ENCODE data around the gene GALNT5.
"Not testable (repeated sequence)": the region's sequence is repeated elsewhere in the genome, so short reads cannot be mapped to it uniquely, and the experiment has no call there.

The GALNT5 gene

DNA sequence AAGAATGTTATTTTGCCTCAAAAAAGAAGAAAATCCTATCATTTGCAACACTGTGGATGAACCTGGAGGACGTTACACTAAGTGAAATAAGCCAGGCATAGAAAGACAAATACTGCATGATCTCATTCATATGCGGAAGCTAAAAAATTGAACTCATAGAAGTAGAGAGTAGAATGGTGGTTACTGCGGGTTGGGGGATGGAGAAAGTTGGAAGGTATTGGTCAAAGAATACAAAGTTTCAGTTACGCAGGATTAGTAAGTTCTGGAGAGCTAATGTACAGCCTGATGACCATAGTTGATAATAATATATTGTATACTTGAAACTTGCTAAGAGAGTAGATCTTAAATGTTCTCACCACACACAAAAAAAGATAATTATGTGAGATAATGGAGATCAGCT, 5.0 kb upstream of the GALNT5 start:
- no peak for DNase-seq

DNA sequence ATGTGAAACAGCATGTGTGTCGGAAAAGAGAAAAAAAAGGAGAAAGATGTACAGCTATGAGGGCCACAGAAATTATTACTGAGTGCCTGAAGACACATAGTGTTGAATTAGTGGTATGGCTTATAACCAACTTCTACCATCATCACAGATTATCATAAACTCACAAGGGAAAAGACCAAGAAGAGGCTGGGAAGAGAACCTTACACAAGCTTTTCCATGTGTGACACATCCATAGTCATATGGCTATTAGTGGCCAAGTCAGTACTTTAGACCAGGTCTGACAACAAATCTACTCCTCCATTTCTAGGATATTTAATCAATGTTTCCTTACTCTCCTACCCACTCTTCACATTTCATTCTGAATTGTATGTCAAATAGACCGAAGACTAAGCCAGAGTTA, 3.5 kb upstream of the GALNT5 start:
- DNase-seq: no peak

DNA sequence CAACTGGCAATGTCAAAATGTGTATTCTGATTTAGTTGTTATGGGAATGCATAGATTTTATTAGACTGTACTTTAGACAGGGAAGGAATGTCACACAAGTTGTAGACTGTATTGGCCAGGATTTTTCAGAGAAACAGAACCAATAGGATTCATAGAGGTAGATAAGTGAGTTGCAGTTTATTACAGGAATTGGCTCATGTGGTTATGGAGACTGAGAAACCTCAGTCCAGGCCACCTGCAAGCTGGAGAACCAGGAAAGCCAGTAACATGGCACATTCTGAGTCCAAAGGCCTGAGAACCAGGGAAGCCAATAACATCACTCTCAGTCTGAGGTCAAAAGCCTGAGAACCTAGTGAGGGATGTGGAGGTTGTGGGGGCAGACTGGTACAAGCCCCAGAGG, 1.8 kb upstream of the GALNT5 start:
- no peak for DNase-seq

DNA sequence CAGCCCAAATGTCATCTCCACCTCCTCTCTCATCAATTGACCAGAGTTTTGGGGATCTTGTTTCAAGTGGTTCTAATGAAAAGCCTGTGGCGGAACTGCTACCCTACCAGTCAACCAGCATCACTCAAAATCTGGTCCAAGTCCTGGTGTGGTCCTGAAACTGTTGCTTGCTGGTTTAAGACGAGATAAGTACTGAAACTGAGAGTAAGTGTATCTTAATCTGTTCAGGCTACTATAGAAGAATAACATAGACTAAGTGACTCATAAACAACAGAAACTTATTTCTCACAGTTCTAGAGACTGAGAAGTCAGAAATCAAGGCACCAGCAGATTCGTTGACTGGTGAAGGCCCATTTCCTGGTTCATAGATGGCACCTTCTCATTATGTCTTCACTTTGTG, 879 bp upstream of the GALNT5 start:
- DNase-seq: no peak

DNA sequence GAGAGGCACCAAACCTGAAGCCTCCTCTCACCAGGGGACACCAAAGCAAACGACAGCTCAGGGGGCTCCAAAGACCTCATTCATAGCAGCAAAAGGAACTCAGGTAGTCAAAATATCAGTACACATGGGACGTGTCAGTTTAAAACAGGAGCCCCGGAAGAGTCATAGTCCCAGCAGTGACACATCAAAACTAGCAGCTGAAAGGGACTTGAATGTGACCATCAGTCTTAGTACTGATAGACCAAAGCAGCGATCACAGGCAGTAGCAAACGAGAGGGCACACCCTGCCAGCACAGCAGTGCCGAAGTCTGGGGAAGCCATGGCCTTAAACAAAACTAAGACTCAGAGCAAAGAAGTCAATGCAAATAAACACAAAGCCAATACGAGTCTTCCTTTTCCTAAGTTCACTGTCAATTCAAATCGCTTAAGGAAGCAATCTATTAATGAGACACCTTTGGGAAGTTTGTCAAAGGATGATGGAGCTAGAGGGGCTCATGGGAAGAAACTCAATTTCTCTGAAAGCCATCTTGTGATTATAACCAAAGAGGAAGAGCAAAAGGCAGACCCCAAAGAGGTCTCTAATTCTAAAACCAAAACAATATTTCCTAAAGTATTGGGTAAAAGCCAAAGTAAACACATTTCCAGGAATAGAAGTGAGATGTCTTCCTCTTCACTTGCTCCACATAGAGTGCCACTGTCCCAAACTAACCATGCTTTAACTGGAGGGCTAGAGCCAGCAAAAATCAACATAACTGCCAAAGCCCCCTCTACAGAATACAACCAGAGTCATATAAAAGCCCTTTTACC, 1.2 kb downstream of the GALNT5 start:
- no peak for DNase-seq

DNA sequence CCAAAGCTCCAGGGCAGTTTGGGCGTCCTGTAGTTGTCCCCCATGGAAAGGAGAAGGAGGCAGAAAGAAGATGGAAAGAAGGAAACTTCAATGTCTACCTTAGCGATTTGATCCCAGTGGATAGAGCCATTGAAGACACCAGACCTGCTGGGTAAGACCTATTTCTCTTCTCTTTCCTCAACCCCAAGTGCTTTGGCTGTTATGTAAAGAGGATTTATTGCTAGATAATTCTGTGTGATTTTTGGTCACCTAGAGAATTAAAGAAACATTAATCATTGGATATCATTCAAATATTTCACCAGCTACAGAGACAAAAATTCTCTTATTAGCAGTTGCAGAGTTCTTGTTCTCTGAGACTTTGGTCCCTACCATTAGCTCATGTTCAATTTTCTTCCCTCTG, 1.9 kb downstream of the GALNT5 start:
- no peak for DNase-seq

DNA sequence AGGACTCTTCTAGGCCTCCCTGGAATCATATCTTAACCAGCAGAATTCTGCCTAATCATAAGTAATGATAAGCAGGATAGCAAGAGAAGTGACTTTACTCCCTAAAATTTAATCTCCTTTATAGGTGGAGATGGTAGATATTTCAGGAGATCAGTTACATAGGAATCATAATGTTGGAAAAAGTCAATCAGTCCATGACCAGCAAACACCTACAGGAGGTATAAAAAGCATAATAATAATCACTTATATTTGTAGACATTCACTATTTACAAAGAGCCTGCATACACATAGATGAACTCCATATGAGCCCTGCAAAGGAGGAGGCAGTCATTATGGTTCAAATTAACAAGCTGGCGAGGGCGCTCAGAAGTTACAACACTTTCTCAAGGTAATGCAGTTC, 2.5 kb downstream of the GALNT5 start:
- no peak for DNase-seq

DNA sequence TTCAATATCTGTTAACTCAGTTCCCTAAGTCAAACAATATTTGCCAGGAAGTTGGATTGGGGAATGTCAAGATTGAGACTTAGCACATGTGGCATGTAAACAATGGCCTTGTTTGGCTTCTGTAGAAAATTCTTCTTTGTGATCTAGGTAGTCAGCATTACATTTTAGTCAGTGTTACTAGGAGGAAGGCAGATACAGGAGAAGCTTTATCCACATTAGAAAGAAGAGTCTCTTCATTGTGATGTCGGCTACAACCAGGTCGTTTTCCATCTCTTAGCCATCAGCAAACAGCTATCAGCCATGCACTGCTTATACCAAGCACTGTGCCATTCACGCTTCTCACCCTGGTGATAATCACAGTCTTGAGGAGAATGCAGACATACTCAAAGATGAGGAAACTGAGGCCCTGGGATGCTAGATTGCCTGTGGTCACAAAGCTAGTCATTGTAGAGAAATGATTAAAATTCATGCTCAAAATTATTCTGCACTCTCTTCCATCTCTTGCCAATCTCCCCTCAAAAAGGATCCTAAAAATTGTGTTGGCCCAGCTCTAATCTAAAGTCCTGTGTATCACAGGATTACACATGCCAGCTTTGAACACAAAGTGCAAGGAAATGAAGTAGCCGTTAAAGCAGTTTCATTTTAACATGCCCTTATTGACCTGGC, 3.2 kb downstream of the GALNT5 start:
- no peak for DNase-seq

DNA sequence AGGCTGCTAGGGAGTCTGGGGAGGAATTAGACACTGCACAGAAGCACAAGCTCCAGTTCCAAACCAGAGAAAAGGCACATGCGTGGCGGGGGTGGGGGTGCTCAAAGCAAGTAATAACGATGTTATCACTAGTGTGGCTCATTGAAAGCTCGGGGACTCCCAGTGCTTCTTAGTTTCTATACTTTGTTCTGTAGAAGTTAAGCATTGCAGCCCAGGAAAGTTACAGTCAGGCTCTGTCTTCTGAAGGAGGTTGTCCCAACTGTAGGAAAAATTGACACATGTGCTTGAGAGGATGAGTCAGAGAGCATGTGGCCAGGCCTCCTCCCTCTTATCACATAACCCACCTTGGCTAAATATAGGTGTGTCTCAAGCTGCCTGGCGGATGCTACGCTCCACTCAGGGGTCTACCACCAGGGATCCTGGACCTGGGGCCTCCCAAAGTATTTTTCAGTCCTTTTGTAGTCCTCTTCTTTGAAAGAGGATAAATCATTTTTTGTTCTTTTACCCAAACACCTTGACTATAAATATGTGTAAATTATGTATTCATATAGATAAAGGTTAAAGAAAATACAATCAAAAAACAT, 3.8 kb downstream of the GALNT5 start:
- DNase-seq: no peak

DNA sequence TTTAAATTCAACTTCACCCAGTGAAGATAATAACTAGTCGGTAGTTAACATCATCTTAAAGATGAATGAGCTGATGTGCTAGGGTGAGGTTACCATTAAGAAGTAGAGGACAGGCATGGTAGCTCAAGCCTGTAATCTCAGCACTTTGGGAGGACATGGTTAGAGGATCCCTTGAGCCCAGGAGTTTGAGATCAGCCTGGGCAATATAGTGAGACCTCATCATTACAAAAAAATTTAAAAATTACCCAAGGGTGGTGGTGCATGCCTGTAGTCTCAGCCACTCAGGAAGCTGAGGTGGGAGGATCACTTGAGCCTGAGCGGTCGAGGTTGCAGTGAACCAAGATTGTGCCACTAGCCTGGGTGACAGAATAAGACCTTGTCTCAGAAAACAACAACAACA, 4.7 kb downstream of the GALNT5 start:
- no peak for DNase-seq

DNA sequence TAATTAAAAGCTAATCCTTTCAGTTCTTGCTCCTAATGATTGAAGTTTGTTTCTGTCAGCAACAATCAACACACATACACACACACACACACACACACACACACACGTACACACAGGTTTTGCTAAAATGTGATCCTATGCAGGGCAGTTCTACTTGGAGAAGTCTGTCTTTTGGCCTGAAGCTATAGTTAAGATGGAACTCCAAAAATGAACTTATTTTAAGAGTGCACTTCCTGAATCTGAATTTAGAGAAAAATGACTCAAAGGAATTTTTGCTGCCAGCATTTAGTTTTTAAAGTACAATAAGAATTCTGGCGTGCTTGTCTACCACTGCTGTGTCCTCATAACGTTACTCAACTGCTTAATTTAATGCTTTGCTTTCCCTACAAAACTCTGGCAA, 6.6 kb downstream of the GALNT5 start:
- DNase-seq: no peak

DNA sequence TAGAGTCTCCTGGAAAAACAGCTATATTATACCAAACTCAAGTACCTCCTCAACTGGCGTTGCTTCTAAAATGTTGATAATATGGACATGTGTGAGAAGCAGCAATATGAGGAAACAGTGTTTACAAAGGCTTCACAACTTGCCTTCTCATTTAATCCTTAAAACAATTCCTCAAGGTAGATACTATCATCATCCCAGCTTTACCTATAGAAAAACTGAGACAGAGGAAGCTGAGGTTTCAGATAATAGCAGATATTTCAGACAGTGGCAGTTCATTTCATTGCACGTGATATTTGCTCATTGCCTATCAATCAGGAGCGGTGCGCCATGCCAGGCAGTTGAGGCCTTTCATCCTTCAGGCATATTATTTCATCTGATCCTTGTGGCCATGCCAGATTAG, 8.3 kb downstream of the GALNT5 start:
- no peak for DNase-seq

DNA sequence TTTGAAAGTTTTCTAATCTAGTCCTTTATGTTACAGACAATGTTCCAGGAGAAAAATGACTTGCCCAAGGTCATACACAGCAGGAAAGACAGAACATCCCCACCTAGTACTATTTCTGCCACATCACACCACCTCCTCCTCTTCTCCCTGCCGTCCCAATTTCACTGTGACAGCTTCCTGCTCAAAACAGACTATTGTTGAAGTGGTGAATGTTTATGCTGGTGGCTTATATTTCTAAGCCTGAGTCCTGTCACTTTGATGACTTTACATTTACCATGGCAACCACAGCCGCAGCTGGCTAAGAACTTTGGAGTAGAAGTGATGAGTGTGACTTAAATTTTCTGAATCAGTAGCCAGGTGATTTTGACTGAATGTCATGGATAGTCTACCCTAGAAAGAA, 10.0 kb downstream of the GALNT5 start:
- no peak for DNase-seq

DNA sequence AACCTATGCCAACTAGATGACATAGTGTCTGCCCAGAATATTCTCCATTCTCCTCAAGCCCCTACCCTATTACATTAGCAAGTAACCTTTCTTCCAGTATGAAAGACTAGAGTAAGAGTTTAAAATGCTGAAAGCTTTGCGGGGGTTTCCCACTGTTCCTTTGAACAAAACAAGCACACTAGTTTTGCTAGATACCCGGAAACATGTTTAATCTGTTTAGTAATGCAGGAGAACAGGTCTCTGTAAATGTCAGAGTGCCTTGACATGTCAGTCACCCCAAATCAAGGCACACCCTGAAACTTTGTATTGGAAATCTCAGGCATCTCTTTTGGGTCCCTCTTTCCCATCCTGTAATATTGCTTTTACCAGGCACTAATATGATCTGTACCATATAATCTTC, 11.6 kb downstream of the GALNT5 start:
- no peak for DNase-seq

DNA sequence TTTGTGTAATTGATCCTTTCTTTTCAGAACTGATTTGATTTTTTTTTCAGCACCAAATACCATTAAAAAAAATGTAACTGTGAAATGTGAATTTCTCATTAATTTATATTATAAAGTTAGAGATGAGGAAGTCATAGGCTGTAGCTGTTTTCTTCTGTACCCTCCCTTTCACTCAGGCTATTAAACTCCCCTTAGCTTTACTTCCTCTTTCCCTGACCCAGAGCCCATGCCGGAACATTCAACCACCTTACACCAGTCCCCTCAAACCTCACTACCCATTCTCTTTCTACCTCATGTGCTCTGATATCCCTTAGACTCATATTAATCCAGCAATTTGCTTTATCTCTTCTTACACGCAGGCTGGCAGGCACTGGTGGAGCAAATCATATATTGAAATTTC, 12.4 kb downstream of the GALNT5 start:
- DNase-seq: no peak

DNA sequence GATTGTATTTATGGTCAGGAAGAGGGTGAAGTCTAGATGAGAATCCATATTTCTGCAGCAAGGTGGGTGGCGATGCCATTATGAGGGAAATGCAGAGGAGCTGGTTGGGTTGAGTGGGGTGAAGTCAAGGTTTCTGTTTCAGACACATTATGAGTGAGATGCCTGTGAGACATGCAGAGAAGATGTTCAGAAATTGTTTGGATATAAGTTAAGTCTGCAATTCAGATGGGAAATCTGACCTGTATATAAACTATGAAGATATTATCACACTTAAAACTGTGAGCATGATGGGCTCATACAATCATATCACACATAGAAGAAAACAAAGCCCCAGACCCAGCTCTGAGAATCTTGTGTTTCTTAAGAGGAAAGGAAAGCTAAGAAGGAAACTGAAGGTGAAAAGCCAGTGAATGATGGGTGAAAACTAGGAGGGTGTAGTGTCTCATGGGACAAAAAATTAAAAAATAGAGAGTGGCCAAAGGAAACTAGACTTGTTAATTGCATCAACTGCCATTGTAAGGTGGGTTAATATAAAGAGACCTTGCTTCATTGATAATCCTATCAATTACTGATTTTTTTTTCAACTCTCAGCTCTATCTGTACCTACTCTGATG, 14.2 kb downstream of the GALNT5 start:
- no peak for DNase-seq

DNA sequence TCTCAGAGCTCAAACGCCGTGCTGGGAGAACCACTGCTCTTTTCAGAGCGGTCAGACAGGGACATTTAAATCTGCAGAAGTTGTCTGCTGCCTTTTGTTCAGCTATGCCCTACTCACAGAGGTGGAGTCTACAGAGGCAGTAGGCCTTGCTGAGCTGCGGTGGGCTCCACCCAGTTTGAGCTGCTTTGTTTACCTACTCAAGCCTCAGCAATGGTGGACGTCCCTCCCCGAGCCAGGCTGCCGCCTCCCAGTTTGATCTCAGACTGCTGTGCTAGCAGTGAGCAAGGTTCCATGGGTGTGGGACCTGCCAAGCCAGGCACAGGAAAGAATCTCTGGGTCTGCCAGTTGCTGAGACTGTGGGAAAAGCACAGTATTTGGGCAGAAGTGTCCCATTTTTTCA, 21.8 kb downstream of the GALNT5 start:
- DNase-seq: not testable (repeated sequence)

DNA sequence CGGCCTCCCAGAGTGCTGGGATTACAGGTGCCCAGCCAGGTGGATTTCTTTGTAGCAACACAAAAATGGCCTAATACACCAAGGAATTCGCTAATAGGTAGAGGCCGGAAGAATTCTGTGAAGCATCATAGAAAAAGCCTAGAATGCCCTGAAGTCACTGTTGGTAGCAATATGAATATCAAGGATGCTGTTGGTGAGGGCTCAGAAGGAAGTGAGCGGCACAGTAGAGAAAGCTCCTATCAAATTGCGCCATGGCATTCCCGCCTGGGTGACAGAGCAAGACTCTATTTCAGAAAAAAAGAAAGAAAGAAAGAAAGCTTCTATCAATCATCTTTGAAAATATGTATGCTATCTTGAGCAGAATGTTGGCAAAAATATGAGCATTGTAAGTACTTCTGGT, 23.8 kb downstream of the GALNT5 start:
- DNase-seq: no peak

DNA sequence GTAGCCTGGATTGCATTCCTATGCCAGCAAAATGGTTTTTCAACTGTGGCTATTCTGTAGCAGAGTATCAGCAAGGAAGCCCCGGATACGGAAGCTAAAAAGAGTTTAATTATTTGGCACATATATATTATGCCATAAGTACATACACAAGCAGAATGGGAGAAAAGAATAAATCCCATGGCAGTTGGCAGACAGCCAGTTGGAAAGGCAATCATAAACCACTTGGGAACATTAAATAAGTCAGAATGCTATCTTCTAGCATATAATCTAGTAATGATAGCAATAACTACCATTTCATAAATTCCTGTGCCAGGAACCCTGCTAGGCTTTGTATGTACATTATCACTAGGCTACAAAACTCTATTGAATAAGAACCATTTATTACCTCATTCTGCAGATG, 26.0 kb downstream of the GALNT5 start:
- no peak for DNase-seq

DNA sequence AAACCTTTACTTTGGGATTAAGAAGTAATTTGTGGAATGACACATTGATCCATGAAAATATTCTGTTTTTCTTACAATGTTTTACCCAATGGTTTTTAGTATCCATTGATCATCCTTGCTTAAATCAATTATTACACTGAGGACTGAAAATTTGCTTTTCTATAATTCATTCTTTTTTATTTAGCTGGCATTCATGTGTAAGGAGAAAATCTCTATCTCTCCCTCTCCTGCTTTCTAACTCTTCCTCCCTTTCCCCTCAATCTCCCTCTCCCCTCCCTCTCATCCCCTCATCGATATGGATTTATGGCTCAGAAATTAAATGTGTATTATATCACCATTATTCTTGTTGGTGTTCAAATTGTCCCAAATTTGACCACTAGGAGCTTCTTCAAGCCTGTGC, 29.7 kb downstream of the GALNT5 start:
- DNase-seq: no peak

DNA sequence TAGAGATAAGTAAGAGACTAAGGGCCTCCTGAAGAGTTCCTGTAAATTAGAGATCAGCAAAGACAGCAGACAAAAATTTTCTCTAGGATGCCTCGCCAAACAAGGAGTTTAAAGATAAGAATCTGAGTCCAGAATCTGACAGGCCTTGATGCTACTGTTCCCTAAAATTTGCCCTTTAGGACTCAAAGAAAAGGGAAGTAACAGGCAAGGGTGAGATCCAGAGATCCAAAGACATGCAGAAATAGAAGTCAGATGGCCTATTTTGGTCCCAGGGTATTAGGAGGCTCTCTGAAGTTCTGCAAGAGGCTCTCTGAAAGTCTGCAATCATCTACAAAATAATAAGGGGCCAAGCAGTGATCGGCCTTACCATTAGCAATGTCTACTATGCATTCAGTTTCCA, 33.0 kb downstream of the GALNT5 start:
- DNase-seq: no peak

DNA sequence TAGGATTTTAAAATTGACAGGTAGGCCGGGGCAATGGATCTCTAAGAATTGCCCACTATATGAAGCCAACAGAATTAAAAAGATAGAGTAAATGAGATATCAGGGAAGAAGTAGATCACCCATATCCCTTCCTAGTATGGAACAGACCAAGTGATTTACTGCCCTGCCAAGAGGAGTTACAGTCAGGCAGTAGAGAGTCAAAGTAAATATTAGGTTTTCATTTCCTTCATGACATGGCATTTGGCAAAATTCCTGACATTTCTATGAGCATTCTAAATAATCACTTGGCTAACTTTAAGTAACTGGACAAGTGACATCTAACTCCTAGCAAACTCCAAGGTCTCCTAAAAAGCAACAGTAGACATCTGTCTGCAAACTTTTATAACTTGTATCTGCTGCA, 33.5 kb downstream of the GALNT5 start:
- no peak for DNase-seq

DNA sequence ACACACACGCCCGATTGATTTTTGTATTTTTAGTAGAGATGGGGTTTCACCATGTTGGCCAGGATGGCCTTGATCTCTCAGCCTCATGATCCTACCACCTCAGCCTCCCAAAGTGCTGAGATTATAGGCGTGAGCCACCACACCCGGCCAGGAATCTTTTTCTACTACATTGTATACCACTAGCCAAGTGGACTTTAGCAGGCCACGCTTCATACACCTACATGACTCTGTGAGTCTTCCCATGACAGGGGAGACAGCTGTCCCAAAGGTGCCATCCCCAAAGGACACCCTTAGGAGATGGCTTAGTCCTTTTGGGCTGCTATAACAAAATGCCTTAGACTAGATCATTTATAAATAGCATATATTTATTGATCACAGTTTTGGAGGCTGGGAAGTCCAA, 35.3 kb downstream of the GALNT5 start:
- DNase-seq: no peak

DNA sequence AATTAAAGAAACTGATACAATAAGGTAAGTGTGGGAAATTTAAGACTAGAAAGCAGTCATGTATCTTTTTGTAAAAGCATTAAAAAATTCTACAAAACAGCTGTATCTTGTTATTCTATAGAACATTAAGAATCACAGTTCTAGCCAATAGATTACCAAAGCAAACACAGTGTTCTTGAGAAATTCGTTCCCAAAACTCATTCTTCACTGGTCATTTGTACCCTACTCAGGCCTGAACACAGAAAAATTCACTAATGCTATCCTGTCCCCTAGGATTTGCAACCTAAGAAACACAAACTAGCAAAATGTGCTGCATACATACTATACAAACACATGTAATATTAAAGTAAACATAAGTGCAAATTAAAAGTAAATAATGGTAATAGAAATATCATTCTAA, 39.0 kb downstream of the GALNT5 start:
- no peak for DNase-seq
